Cardiac fibroblast (primary cell): ENCODE data around the gene OR10J4.

Source experiments
- DNase-seq, 2 donors: peaks; one replicate each; pipeline versions ENCODE4 v3.0.0 to v3.0.0-alpha.2; 2010; ENCODE audit warnings: low read depth in 2 of 2
- H3K4me3 ChIP-seq, 2 donors: replicated peaks in 1 of 2; 1 replicate in 1 of 2; 2 replicates in 1 of 2; pipeline ENCODE4 v1.5.1; 2011; ENCODE audit warnings: low read depth in 2 of 2, low read length in 2 of 2, mild to moderate bottlenecking in 2 of 2, moderate library complexity in 1 of 2
- TF ChIP-seq, protein P1 (sequence below): IDR thresholded peaks from one replicate; pipeline ENCODE4 v1.5.1; 2011; ENCODE audit warnings: low read depth, mild to moderate bottlenecking, low read length, inconsistent platforms

The OR10J4 gene

DNA sequence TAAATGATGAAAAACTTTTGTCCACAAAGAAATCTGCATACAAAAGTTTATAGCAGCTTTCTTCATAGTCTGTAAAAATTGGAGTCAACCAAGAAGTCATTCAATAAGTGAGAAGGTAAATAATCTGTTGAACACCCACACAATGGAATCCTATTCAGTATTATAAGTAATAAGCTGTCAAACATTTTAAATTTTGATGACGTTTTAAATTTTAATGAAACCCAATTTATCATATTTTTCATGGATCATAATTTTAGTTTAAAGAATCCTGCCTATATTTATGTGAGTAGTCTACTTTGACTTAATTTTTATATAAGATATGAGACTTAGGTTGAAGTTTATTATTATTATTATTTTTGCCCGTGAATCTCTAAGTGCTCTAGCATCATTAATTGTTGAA, 27.5 kb downstream of the OR10J4 start:
- TF ChIP-seq, protein P1, sequence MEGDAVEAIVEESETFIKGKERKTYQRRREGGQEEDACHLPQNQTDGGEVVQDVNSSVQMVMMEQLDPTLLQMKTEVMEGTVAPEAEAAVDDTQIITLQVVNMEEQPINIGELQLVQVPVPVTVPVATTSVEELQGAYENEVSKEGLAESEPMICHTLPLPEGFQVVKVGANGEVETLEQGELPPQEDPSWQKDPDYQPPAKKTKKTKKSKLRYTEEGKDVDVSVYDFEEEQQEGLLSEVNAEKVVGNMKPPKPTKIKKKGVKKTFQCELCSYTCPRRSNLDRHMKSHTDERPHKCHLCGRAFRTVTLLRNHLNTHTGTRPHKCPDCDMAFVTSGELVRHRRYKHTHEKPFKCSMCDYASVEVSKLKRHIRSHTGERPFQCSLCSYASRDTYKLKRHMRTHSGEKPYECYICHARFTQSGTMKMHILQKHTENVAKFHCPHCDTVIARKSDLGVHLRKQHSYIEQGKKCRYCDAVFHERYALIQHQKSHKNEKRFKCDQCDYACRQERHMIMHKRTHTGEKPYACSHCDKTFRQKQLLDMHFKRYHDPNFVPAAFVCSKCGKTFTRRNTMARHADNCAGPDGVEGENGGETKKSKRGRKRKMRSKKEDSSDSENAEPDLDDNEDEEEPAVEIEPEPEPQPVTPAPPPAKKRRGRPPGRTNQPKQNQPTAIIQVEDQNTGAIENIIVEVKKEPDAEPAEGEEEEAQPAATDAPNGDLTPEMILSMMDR = no peak

DNA sequence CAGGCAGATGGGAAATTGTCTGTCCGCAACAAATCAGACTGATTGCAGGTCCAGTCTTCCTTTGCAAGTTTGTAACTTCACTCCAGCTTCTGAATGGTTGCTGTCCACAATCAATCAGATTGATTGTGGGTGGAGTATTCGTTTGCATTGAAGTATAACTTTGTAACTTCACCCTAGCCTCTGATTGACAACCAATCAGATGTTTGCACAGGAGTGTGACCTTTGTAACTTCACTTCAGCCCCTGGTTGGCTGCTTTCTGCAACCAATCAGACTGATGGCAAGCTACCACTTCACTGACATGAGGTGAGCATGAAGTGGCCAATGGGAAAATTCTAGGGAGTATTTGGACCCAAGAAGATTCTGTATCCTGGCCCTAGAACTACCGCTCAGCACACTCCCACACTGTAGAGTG, 33.2 kb downstream of the OR10J4 start:
- H3K4me3 ChIP-seq = no peak overlapping the region
- DNase-seq = no peak
- TF ChIP-seq, protein P1 = no peak

More for the DNA sequence above, 27.5 kb downstream of the OR10J4 start:
- no peak overlapping the region for H3K4me3 ChIP-seq
- no peak for DNase-seq

DNA sequence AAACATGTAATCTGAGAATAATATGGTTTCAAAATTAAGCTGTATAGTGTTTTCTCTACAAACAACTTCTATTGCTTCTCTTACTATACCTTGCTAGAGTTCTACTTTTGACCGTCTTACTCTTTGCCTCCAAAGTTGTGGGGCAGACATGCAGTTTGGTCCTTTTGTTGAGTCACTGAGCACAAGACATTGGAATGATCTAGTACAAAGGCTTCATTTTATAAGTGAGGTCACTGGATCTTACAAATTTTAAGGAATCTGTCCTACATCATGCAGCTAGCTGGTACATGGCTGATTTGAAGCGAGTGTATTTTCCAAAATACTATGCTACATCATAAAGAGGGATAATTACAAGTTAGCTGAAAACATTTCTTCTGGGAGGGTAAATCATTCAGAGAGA, 36.3 kb downstream of the OR10J4 start:
- no peak overlapping the region for H3K4me3 ChIP-seq
- DNase-seq = no peak
- TF ChIP-seq, protein P1 = no peak

DNA sequence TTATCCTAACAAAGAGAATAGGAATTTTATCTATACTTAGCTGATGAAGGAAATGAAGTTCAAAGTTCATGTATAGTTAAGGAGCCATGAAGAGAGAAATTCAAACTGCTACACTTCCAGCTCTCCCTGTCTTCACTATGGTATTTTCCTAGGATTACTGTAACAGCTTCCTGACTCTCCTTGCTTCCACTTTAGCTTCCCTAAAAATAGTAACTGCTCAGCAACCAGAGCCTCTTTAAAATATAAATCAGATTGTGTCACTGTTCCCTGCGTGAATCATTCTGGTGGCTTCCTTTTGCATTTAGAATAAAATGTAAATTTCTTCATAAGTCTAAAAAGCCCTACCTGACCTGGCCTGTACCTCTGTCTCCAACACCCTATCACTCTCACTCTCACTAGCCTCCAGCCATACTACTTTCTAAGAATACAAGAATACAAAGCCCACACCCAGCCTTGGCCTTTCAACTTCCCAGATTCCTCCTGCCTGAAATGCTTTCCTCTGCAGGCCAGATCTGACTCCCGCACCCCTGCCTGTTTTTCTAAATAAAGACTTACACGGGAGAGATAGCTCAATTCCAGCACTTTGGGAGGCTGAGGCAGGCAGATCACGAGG, 38.0 kb downstream of the OR10J4 start:
- DNase-seq = peak; percentile 38 to 58
- TF ChIP-seq, protein P1 = no peak
- H3K4me3 ChIP-seq = no peak overlapping the region

DNA sequence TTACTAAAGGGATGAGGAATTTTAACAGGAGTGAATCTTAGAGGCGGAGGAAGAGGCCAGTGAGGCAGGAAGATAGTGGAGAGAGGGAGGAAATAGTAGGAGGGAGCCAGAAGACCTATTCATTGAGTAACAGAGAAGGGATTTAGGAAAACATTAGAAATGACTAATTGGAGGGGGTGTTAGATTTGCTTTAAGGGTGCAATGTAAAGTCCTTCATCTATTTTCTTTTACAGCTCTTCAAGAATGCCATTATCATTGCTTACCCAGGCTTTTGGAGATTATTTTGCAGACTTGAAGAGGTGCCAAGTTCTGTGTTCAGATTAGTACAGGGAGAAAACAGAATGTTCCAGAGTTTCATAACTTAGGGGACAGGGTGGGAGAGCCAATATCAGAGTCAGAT, 41.3 kb downstream of the OR10J4 start:
- TF ChIP-seq, protein P1 = no peak
- H3K4me3 ChIP-seq = no peak overlapping the region
- DNase-seq = peak; percentile 92 to 94

DNA sequence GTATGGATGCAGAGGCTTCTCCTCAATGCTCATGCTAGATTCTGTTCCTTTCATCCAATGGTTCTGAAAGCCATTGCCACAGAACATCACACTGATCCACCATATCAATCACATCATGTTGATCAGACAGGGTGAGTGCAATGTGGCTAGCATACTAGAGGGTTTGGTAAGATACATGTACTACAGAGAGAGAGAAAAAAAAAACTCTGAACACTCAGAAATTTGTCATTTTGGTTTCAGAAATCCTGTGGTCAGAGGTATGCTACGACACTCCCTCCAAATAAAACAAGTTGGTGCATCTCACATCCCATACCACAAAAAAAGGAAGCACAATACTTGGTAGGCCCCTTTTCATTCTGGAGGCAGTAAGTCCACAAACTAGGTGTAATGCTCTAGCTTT, 42.9 kb downstream of the OR10J4 start:
- TF ChIP-seq, protein P1 = no peak
- peak in 1 of 2 donors; percentile 36 for DNase-seq
- H3K4me3 ChIP-seq = no peak overlapping the region
